Hair follicle dermal papilla cell (primary cell): ENCODE measurements around the gene DRD2. TPM values are rescaled to one million over a fixed set of nuclear protein-coding genes. Genes with fewer than 3 reads are reported as not detected.

Source experiments
- small RNA-seq: library from RNA; depleted of rRNA; stranded (forward); fragments of <200 nt; gene quantifications from one replicate; pipeline ENCODE3, GENCODE V24; 2012
- total RNA-seq: library from RNA; depleted of rRNA; stranded (reverse); fragments of >200 nt; gene quantifications from 2 replicates; pipeline ENCODE4 v1.2.3, GENCODE V29; 2012

Gene DRD2
- not detected in 2 replicates for total RNA-seq

GRCh38 chr11:113475160-113475761 lies at the start of gene DRD2:
Gene DRD2 (minus strand): TSS chr11:113475398. CDS start chr11:113424651, 50,747 bp downstream.

DNA sequence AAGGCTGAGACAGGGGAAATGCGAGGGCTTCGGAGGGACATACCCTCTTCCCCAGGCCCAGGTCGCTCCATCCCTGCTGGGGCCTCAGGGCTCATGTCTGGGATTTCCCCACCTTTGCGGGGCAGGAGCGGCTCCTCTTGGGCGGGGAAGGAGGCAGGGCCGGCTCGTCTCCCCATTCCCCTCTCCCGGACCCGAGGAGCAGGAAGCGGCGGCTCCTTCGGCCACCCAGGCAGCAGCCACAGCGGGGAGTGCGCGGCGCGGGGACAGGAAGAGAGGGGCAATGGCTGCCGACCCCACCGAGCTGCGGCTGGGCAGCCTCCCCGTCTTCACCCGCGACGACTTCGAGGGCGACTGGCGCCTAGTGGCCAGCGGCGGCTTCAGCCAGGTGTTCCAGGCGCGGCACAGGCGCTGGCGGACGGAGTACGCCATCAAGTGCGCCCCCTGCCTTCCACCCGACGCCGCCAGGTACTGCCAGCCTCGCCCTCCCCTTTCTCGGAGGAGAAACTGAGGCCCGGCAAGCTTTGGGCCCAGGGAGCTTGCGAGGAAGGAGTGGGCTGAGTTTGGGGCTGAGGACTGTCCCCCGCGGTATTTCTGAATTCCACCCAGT lies 87.5 kb downstream of the DRD2 start, which contains the start of gene ANKK1:
TSS of gene ANKK1 (plus strand) at position 175 of the 607 bp plus-strand sequence. CDS start at position 281, 106 bp downstream.

Small RNA genes within 50 kb of the gene (small RNA-seq; reads per million reads assigned to genes)
- not detected for gene MIR4301

Other genes with a start within 250 kb of the DRD2 start
- gene TTC12, start 160.8 kb downstream of the DRD2 start, total RNA-seq, result 5.1 and 5.4 TPM in 2 replicates
- under 0.01 TPM in 2 replicates for gene ANKK1, start 87.6 kb downstream of the DRD2 start, total RNA-seq
- gene TMPRSS5, start 230.9 kb upstream of the DRD2 start, total RNA-seq, result 0.24 and 0.32 TPM in 2 replicates